Neuronal stem cell (in vitro differentiated cells): ENCODE data around the gene B9D2.

Experiments used
- DNase-seq: peaks from one replicate; pipeline ENCODE4 v3.0.0-alpha.2; 2013; ENCODE audit warnings: low spot score
- H2AFZ ChIP-seq: one replicate; pipeline ENCODE4 v1.6.1; 2013; ENCODE audit warnings: mild to moderate bottlenecking, low read length, inconsistent platforms
- H2AK5ac ChIP-seq: 2 replicates; pipeline ENCODE4 v1.6.1; 2013; ENCODE audit warnings: low read depth, mild to moderate bottlenecking, inconsistent platforms, low read length, moderate library complexity, mixed read lengths
- H2BK120ac ChIP-seq: 2 replicates; pipeline ENCODE4 v1.6.1; 2013; ENCODE audit warnings: low read depth, mild to moderate bottlenecking, inconsistent platforms, low read length, moderate library complexity, mixed read lengths
- H2BK12ac ChIP-seq: one replicate; pipeline ENCODE4 v1.6.1; 2013; ENCODE audit warnings: low read length, inconsistent platforms
- H2BK15ac ChIP-seq: 2 replicates; pipeline ENCODE4 v1.6.1; 2013; ENCODE audit warnings: mild to moderate bottlenecking, low read length, inconsistent platforms, mixed read lengths
- H2BK5ac ChIP-seq: one replicate; pipeline ENCODE4 v1.6.1; 2013; ENCODE audit warnings: inconsistent platforms, mild to moderate bottlenecking, low read length, moderate library complexity
- H3K14ac ChIP-seq: one replicate; pipeline ENCODE4 v1.6.1; 2013; ENCODE audit warnings: low read length, inconsistent platforms
- H3K18ac ChIP-seq: 2 replicates; pipeline ENCODE4 v1.6.1; 2013; ENCODE audit warnings: low read length, inconsistent platforms
- H3K23ac ChIP-seq: 2 replicates; pipeline ENCODE4 v1.6.1; 2013; ENCODE audit warnings: low read depth, mild to moderate bottlenecking, mixed read lengths, low read length, inconsistent platforms; ENCODE audit not compliant: poor library complexity
- H3K27ac ChIP-seq: replicated peaks from 3 replicates; pipeline ENCODE4 v1.5.1; 2013; ENCODE audit warnings: low read length, inconsistent platforms
- H3K27me3 ChIP-seq, 3 experiments: 2 replicates each; pipeline ENCODE4 v1.6.1; 2013; ENCODE audit warnings: low read length in 3 of 3, mild to moderate bottlenecking in 2 of 3, inconsistent platforms in 1 of 3, low read depth in 1 of 3, mixed read lengths in 1 of 3, moderate library complexity in 1 of 3; ENCODE audit not compliant: control insufficient read depth in 3 of 3, insufficient read depth in 3 of 3
- H3K36me3 ChIP-seq, 2 donors: replicated peaks in 1 of 2; 2 replicates each; pipeline ENCODE4 v1.6.1; 2013; ENCODE audit warnings: low read length in 2 of 2; ENCODE audit not compliant: control insufficient read depth in 2 of 2, insufficient read depth in 2 of 2
- H3K4ac ChIP-seq: 2 replicates; pipeline ENCODE4 v1.6.1; 2013; ENCODE audit warnings: inconsistent platforms, mild to moderate bottlenecking, low read length, moderate library complexity
- H3K4me1 ChIP-seq, 2 donors: 1 replicate in 1 of 2; 2 replicates in 1 of 2; pipeline ENCODE4 v1.6.1; 2013; ENCODE audit warnings: low read length in 2 of 2, low read depth in 1 of 2; ENCODE audit not compliant: control insufficient read depth in 2 of 2, insufficient read depth in 1 of 2
- H3K4me2 ChIP-seq: one replicate; pipeline ENCODE4 v1.6.1; 2013; ENCODE audit warnings: mild to moderate bottlenecking, low read length, inconsistent platforms; ENCODE audit not compliant: insufficient read depth, poor library complexity, severe bottlenecking
- H3K4me3 ChIP-seq, 2 donors: 2 replicates each; pipeline ENCODE4 v1.5.1; 2013; ENCODE audit warnings: low read length in 2 of 2, mild to moderate bottlenecking in 2 of 2, inconsistent platforms in 1 of 2, moderate library complexity in 1 of 2
- H3K79me1 ChIP-seq: one replicate; pipeline ENCODE4 v1.6.1; 2013; ENCODE audit warnings: low read depth, mild to moderate bottlenecking, inconsistent platforms, low read length, moderate library complexity
- H3K9ac ChIP-seq: one replicate; pipeline ENCODE4 v1.6.1; 2013; ENCODE audit warnings: mild to moderate bottlenecking, low read depth, low read length, inconsistent platforms; ENCODE audit not compliant: poor library complexity
- H3K9me3 ChIP-seq, 2 donors: replicated peaks in 1 of 2; 2 replicates each; pipeline versions ENCODE3 to v1.6.1; 2013; ENCODE audit warnings: low read length in 2 of 2, mild to moderate bottlenecking in 2 of 2, inconsistent platforms in 1 of 2, low read depth in 1 of 2, mixed read lengths in 1 of 2, moderate library complexity in 1 of 2; ENCODE audit not compliant: control insufficient read depth in 2 of 2, insufficient read depth in 1 of 2
- H4K8ac ChIP-seq: one replicate; pipeline ENCODE4 v1.6.1; 2013; ENCODE audit warnings: low read depth, mild to moderate bottlenecking, inconsistent platforms, low read length, moderate library complexity
- H4K91ac ChIP-seq: one replicate; pipeline ENCODE4 v1.6.1; 2013; ENCODE audit warnings: low read length, low read depth, mild to moderate bottlenecking, inconsistent platforms; ENCODE audit not compliant: poor library complexity
- WGBS, 2 donors: extraction: QIAGEN DNeasy Blood & Tissue Kit; methylation state at CpG; one replicate each; pipeline ENCODE4 v1.1.7; 2013; ENCODE audit warnings: missing lambda C conversion rate in 2 of 2, mixed read lengths in 1 of 2; ENCODE audit not compliant: insufficient read length in 2 of 2, insufficient replicate concordance in 1 of 2; ENCODE audit errors: extremely low coverage in 2 of 2; 5-methylcytosine and 5-hydroxymethylcytosine counted together

The B9D2 gene

DNA sequence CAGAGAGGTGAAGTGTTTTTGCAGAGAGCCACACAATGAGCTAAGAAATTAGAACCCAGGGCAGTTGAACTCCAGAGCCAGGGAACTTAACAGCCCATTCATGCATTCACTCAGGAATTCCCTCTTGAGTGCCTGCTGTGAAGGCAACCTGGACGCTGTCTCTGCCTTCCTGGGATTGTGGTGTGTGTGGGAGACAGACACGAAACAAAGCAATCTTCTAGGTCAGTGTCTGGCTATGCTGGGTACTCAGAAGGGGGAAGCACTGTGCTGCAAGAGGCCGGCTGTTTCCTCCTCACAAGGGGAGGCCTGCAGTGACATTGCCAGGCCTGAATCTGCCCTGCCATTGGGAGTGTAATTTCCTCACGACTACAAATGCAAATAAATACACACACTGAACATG is 43.3 kb upstream of the B9D2 start:
- H2BK5ac ChIP-seq = no peak overlapping the region
- H2AK5ac ChIP-seq = no peak overlapping the region
- peak overlapping the region; percentile 2 for H3K9ac ChIP-seq
- H2BK12ac ChIP-seq = no peak overlapping the region
- H4K8ac ChIP-seq = no peak overlapping the region
- H3K27me3 ChIP-seq = no peaks in the 10 kb centered on the region
- H4K91ac ChIP-seq = no peak overlapping the region
- no peak overlapping the region for H3K4ac ChIP-seq
- H3K4me3 ChIP-seq = no peak overlapping the region
- H2BK120ac ChIP-seq = no peak overlapping the region
- peak overlapping the region; percentile 57 for H3K27ac ChIP-seq
- H3K79me1 ChIP-seq = no peaks in the 10 kb centered on the region
- H2AFZ ChIP-seq = peak overlapping the region; percentile 87
- no peak overlapping the region for H3K18ac ChIP-seq
- H2BK15ac ChIP-seq = no peak overlapping the region
- H3K9me3 ChIP-seq = no peaks in the 10 kb centered on the region
- DNase-seq = no peak
- H3K14ac ChIP-seq = peak overlapping the region; percentile 47
- peaks cover 9 to 13% of the 10 kb centered on the region in 2 donors for H3K36me3 ChIP-seq
- H3K4me1 ChIP-seq = peaks cover 8 to 9% of the 10 kb centered on the region in 2 donors
- no peak overlapping the region for H3K4me2 ChIP-seq
- no peak overlapping the region for H3K23ac ChIP-seq
- WGBS, 2 donors = no CpG with 5 or more reads among the region's 4 CpGs

DNA sequence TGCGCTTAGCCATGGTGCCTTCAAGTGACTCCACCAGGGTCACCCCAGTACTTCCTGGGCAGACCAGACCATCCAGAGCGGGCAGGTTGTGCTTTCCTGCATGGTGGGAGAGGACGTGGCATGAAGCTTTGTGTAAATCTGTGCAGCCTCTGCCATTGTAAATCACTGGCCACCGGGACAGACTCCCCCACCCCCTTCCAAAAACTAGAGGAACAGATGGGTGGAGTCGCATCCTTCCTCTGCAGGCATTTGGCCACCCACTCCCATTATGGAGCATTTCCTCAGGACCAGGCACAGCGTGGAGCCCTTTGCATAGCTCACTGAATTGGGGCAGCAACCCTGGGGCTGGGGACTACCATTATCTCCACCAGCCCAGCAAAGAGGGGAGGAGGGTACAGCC is 41.8 kb upstream of the B9D2 start:
- no peaks in the 10 kb centered on the region for H3K27me3 ChIP-seq
- peaks cover under 1 to 3% of the 10 kb centered on the region in 2 donors for H3K36me3 ChIP-seq
- no peak overlapping the region for H2AK5ac ChIP-seq
- H3K23ac ChIP-seq = no peak overlapping the region
- H2BK12ac ChIP-seq = no peak overlapping the region
- no peak overlapping the region for H3K14ac ChIP-seq
- no peak overlapping the region for H3K4ac ChIP-seq
- no peak overlapping the region for H3K4me2 ChIP-seq
- H2AFZ ChIP-seq = no peak overlapping the region
- H3K9me3 ChIP-seq = no peaks in the 10 kb centered on the region
- H3K79me1 ChIP-seq = no peaks in the 10 kb centered on the region
- no peak for DNase-seq
- H3K18ac ChIP-seq = no peak overlapping the region
- H2BK5ac ChIP-seq = no peak overlapping the region
- H3K4me3 ChIP-seq = no peak overlapping the region
- H4K91ac ChIP-seq = no peak overlapping the region
- no peak overlapping the region for H3K9ac ChIP-seq
- peaks cover 8 to 9% of the 10 kb centered on the region in 2 donors for H3K4me1 ChIP-seq
- H4K8ac ChIP-seq = peak overlapping the region; percentile 27
- no peak overlapping the region for H2BK15ac ChIP-seq
- no CpG with 5 or more reads among the region's 6 CpGs for WGBS, 2 donors
- H2BK120ac ChIP-seq = no peak overlapping the region
- no peak overlapping the region for H3K27ac ChIP-seq

DNA sequence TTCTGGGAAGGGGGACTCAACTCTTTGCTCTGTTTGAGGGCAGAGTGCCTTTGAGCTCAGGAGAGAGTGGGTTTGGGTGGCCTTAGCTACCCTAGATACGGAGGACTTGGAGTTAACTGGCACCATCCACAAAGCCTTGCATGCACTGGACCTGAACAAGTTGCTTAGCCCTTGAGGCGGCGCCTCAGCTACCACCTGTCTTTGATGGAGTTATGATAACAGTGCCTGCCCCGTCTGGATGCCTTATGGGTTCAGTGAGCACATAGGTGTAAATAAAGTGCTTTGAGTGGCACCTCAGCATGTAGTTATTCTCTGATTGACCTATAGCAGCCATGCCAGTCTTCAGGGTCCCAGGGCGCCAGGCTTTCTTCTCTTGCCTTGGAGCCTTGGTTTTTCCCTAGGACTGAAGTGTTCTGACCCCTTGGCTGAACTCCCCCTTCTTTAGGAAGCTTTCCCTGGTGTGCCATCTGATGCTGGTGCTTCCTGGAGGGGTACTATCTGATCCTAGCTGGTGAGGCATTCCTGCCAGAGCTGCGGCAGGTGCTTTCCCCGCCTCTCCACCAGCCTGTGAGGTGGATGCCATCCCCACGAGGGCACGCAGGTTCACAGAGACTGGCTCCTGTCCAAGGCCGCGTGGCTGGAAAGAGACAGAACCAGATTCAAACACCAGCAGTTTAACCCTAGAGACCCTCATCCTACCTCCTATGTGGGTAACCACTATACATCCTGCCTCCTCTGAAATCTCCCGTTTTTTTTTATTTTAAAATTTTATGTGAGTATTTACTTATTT is 39.4 kb upstream of the B9D2 start:
- no peaks in the 10 kb centered on the region for H3K9me3 ChIP-seq
- H2BK120ac ChIP-seq = no peak overlapping the region
- H3K23ac ChIP-seq = no peak overlapping the region
- H3K79me1 ChIP-seq = no peaks in the 10 kb centered on the region
- peaks cover 0 to 3% of the 10 kb centered on the region in 2 donors for H3K36me3 ChIP-seq
- H2BK5ac ChIP-seq = no peak overlapping the region
- no peak overlapping the region for H3K4ac ChIP-seq
- H2BK15ac ChIP-seq = no peak overlapping the region
- no peak overlapping the region for H4K8ac ChIP-seq
- H3K4me2 ChIP-seq = no peak overlapping the region
- no peak overlapping the region for H3K4me3 ChIP-seq
- H2AK5ac ChIP-seq = no peak overlapping the region
- no CpG with 5 or more reads among the region's 12 CpGs for WGBS, 2 donors
- H3K18ac ChIP-seq = no peak overlapping the region
- DNase-seq = no peak
- H3K27me3 ChIP-seq = no peaks in the 10 kb centered on the region
- no peak overlapping the region for H4K91ac ChIP-seq
- H2BK12ac ChIP-seq = no peak overlapping the region
- H3K27ac ChIP-seq = no peak overlapping the region
- H3K14ac ChIP-seq = no peak overlapping the region
- H2AFZ ChIP-seq = no peak overlapping the region
- peak overlapping the region; percentile 63 for H3K9ac ChIP-seq
- peaks cover 11 to 13% of the 10 kb centered on the region in 2 donors for H3K4me1 ChIP-seq

DNA sequence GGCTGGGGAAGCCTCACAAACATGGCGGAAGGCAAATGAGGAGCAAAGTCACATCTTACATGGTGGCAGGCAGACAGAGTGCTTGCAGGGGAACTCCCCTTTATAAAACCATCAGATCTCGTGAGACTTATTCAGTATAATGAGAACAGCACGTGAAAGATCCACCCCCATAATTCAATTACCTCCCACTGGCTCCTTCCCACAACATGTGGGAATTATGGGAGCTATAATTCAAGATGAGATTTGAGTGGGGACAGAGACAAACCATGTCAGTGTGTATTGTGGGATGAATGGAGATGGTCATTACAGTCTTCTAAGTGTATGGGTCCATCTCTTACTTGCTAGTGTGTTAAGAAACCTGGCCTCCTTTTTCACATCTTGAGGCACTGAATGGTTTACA is 38.1 kb upstream of the B9D2 start:
- Histone ChIP-seq H3K79me1 (no peaks in the 10 kb centered on the region), H3K23ac (no peak overlapping the region), H3K18ac (no peak overlapping the region), H2AK5ac (no peak overlapping the region), H3K36me3 (no peaks in the 10 kb centered on the region), H3K27me3 (no peaks in the 10 kb centered on the region), H2BK15ac (no peak overlapping the region), H3K4ac (no peak overlapping the region), H2AFZ (no peak overlapping the region), H3K4me3 (no peak overlapping the region), H4K91ac (no peak overlapping the region), H3K9ac (no peak overlapping the region), H2BK120ac (no peak overlapping the region), H3K4me1 (peaks cover 5% of the 10 kb centered on the region in 2 donors), H2BK5ac (no peak overlapping the region), H3K9me3 (no peaks in the 10 kb centered on the region), H2BK12ac (no peak overlapping the region), H3K4me2 (no peak overlapping the region), H3K27ac (no peak overlapping the region), H4K8ac (no peak overlapping the region), H3K14ac (no peak overlapping the region)
- no peak for DNase-seq
- no CpG with 5 or more reads among the region's 3 CpGs for WGBS, 2 donors
